Measurements from ENCODE around the gene SORCS1.

SORCS1 gene

DNA sequence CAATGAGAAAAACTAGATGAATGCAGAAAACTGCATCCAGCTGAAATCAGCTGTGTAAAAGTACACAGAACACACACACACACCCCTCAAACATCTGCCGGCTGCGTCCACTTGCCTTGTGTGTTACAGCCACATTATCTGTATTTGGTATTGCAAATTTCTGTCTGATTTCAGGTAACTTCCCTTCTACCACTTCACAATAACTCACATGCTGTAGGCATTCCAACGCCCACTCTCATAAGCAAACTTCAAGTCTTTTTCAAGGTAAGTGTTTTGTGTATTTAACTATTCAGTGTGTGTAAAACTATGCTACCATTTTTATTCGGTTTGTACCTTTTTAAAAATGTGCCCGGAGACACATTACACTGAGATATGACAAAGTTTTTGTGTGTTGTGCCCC is 594.2 kb downstream of the SORCS1 start:
- DNase-seq = no peak

DNA sequence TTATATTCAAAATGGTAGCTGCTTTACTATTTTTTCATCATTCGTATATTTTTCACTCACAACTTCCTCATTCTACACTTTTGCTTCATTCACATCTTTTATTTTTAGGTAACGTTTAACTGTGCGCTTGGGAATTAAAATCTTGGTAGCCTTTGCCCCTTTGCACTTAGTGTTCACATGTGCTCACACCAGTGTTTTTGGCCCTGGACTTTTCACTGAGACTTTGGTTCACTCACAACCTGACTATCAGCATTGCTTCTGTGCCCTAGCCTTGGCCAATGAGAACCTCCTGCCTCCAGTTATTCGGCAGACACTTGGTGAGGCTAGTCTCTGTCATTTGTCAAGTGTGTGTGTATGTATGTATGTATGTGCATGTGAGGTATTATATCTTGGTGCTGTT is 596.9 kb downstream of the SORCS1 start:
- DNase-seq = no peak

- no peak for DNase-seq
These were observed 597.6 kb downstream of the SORCS1 start for GRCh38 chr10:106566873-106567272.

- DNase-seq = no peak
These were observed 599.0 kb downstream of the SORCS1 start for GRCh38 chr10:106565546-106565945.

- no peak for DNase-seq
These were observed 601.1 kb downstream of the SORCS1 start for GRCh38 chr10:106563384-106563783.

- DNase-seq = no peak
These were observed 603.4 kb downstream of the SORCS1 start for GRCh38 chr10:106560925-106561640.

DNA sequence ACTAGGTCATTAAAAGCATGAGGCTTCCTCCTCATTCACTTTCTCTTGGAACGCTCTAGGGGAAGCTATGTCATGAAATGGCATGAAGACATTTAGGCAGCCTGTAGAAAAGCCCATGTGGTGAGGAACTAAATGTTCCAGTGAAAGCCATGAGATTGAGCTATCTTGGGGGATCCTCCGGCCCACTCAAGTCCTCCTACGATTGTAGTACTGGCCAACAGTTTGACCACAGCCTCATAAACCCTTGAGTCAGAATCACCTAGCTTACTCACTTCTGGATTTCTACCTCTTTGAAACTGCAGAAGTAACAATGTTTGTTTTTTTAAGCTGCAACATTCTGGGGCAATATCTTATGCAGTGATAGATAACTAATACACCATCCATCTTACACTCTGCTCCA is 605.1 kb downstream of the SORCS1 start:
- no peak for DNase-seq

GRCh38 chr10:106557951-106558733 is 606.4 kb downstream of the SORCS1 start:
- DNase-seq = no peak

- DNase-seq = no peak
These were observed 607.5 kb downstream of the SORCS1 start for GRCh38 chr10:106557053-106557452.

- no peak for DNase-seq
These were observed 608.9 kb downstream of the SORCS1 start for GRCh38 chr10:106555599-106555998.

- DNase-seq = no peak
These were observed 612.9 kb downstream of the SORCS1 start for GRCh38 chr10:106551501-106552062.

GRCh38 chr10:106548832-106549231 is 615.7 kb downstream of the SORCS1 start:
- DNase-seq = no peak

DNA sequence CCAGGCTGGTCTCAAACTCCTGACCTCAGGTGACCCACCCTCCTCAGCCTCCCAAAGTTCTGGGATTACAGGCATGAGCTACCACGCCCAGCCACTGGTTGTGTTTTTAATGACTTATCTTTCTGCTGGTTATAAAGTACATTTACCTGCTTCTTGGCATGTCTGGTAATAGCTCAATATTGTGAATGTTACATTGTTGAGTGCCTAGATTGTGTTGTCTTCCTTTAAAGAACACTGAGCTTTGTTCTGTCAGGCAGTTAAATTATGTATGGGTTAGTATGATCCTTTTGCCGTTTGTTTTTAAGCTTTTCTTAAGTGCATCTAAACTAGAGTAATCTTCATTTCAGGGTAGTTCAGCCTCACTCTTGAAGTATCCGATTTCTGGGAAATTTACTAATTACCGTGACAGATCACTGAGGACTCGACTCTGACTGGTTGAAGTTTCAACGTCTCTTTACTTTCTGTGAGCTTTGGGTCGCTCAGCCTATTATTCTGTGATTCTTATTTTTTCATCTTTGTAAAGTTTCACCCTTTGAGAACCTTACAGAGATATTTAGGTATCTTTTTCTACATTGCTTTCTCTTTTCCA is 617.4 kb downstream of the SORCS1 start:
- no peak for DNase-seq

GRCh38 chr10:106542461-106542860 is 622.0 kb downstream of the SORCS1 start:
- no peak for DNase-seq

DNA sequence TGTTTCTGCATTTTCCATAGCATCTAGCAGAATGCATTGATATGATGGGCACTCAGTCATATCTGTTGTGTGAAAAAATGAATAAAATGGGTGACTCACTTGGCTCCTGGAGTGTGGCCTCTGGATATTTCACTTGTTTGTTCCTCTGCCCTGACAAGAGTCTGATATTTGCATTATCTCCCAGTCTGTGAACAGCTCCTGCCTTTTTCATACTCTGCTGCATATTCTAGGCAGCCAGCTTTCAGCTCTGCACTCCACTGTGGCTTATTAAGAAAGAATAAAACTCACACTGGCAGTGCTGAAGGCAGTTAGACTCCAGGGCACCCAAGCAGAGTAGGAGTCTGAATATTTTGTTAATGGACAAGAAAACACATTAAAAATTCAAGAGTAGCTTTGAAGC is 623.9 kb downstream of the SORCS1 start:
- DNase-seq = no peak

DNA sequence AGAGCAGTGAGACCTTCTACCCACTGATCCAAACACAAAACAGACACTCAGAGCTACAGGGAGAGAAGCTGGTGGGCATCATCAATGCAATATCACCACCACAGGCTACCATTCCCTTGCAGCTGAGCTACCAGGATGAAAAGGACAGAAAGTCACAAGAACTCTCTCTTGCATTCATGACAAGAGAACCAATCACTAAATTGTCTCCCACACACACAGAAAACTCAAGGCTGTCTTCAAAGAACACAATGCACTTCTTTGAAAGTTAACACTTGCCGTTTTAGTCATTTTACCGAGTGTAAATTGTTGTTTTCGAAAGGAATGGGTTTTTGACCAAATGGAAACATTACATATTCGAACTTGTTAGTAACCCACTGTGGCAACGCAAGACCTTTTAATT is 626.6 kb downstream of the SORCS1 start:
- no peak for DNase-seq

DNA sequence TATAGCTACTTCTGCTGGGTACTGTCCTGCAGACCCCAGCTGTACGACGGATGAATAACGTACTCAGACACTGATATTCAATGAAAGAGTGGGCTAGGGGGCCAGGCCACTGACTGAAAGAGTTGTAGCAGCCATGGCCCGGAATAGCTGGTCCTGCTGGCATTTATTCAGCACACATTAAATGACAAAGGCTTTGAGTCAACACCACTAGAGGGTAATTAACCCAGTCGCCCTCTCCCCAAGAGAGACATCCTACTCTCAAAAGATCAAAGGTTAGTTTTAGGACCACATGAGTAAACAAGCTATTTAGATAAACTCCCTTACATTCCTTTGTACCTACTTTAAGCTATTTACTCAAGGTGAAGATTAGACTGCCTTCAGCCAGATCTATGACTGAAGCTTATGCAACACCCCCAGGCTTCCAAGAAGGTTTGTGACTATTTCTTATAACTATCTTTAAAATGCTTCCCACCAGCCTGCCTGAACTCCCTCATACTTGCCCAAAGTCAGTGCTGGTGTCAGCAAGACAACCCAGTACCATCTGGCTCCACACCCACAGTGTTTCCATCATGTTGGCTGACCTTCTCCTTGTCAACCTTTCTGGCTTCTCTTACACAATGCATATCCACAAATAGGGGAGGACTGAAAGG is 629.1 kb downstream of the SORCS1 start:
- DNase-seq = no peak

DNA sequence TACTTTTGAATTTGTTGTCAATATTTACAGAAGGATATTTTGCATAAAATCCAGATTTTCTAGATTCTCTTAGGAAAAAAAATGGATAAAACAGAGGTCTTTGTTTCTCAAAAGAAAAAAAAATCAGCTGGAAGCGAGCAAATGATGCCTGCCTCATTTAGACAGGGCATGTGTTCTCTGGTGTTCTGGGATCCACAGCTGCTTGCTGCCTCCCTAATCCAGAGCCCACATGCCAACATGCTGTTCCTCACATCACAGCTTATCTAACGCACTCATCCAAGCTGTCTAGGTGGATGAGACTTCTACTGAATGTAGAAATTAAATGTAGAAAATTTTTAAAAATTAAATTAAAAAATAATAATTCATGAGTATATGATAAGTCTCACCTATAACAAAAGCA is 630.1 kb downstream of the SORCS1 start:
- DNase-seq = no peak

DNA sequence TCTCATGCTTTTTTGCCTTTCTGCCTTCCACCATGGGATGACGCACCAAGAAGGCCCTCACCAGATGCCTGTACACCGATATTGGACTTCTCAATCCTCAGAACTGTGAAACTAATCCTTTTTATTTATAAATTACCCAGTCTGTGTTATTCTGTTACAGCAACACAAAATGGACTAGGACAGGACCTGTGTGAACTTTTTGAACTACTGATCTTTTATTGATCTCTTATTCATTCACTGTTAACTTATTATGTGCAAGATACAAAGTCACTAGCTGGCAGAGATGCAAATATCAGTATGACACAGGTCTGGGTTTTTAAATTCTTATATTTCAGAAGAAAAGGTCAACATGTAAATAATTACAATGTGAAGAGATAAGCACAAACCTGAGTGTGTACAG is 635.8 kb downstream of the SORCS1 start:
- DNase-seq = no peak

- DNase-seq = no peak
These were observed 638.7 kb downstream of the SORCS1 start for GRCh38 chr10:106525835-106526234.

All from right forelimb (tissue), 1 donor.